ENCODE measurements around the gene PCGF3.

Gene PCGF3, protein sequence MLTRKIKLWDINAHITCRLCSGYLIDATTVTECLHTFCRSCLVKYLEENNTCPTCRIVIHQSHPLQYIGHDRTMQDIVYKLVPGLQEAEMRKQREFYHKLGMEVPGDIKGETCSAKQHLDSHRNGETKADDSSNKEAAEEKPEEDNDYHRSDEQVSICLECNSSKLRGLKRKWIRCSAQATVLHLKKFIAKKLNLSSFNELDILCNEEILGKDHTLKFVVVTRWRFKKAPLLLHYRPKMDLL

DNA sequence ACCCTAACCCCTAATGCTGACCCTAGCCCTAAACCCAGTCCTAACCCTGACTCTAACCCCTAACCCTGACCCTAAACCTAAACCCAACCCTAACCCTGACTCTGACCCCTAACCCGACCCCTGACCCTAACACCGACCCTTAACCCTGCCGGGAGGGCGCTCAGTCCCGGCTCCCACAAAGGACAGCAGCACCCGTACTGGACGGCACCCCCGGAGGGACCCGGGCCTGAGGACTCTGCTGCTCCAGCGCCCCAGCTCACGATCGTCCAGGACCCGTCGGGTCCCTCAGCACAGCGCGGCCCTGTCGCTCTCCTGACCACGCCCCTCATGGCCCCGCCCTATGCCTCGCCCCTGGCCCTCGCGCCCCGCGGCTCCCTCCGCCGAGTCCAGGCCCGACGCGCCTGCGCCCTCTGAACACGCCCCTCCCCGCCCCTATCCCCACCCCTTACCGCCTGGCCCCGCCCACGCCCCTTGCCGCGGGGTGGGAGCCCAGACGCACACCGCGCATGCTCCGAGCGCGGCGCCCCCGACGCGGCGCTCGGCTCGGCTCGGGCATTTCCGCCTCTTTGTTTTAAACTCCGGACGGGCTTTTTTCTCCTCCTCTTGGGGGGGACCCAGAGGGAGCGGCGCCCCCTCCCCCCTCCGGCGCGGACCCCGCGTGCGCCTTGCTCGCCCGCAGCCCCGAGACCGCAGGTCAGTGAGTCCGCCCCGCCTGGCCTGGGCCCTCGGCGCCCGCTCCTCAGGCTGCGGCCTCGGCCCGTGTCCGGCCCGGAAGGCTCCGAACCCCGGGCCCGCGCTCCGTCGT is at the start of gene PCGF3:
Gene PCGF3 (plus strand): TSS at position 555 of the 805 bp plus-strand sequence. CDS start 27,849 bp downstream, outside the sequence.
- TF ChIP-seq EZH2phosphoT487 (conservative IDR thresholded peaks at IDR 0.05; ENCODE audit: low read length), result no peak
- TF ChIP-seq, protein P1, sequence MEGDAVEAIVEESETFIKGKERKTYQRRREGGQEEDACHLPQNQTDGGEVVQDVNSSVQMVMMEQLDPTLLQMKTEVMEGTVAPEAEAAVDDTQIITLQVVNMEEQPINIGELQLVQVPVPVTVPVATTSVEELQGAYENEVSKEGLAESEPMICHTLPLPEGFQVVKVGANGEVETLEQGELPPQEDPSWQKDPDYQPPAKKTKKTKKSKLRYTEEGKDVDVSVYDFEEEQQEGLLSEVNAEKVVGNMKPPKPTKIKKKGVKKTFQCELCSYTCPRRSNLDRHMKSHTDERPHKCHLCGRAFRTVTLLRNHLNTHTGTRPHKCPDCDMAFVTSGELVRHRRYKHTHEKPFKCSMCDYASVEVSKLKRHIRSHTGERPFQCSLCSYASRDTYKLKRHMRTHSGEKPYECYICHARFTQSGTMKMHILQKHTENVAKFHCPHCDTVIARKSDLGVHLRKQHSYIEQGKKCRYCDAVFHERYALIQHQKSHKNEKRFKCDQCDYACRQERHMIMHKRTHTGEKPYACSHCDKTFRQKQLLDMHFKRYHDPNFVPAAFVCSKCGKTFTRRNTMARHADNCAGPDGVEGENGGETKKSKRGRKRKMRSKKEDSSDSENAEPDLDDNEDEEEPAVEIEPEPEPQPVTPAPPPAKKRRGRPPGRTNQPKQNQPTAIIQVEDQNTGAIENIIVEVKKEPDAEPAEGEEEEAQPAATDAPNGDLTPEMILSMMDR (IDR thresholded peaks at IDR 0.05; ENCODE audit: insufficient read depth, low read length, poor library complexity, severe bottlenecking), result no peak
- Histone ChIP-seq H3K27ac (ENCODE audit: low read depth, low read length) (peak within 1 kb of the TSS; percentile 71), H2AFZ (ENCODE audit: low read depth, low read length, severe bottlenecking) (peak within 1 kb of the TSS; percentile 75)

GRCh38 chr4:656436-657337 is 48.9 kb upstream of the PCGF3 start:
- TF ChIP-seq, protein P1 (IDR thresholded peaks at IDR 0.05; ENCODE audit: insufficient read depth, low read length, poor library complexity, severe bottlenecking), result no peak
- TF ChIP-seq EZH2phosphoT487 (conservative IDR thresholded peaks at IDR 0.05; ENCODE audit: low read length), result no peak
- no peaks in the 10 kb centered on the region for H3F3A ChIP-seq (ENCODE audit: insufficient read depth)
- no peaks in the 10 kb centered on the region for H3K27me3 ChIP-seq (ENCODE audit: low read length)
- no peak overlapping the region for H3K4me3 ChIP-seq (ENCODE audit: insufficient read depth, low read length, poor library complexity, severe bottlenecking)
- H3K27ac ChIP-seq (ENCODE audit: low read depth, low read length), result no peak overlapping the region
- H3K36me3 ChIP-seq (ENCODE audit: low read length), result no peaks in the 10 kb centered on the region
- no peak overlapping the region for H2AFZ ChIP-seq (ENCODE audit: low read depth, low read length, severe bottlenecking)
- H3K79me2 ChIP-seq (ENCODE audit: insufficient read depth, low read length), result no peaks in the 10 kb centered on the region
- H3K4me2 ChIP-seq (ENCODE audit: low read depth, low read length, poor library complexity, severe bottlenecking), result no peak overlapping the region
- no peak overlapping the region for H3K9ac ChIP-seq (ENCODE audit: low read length)
- H4K20me1 ChIP-seq (ENCODE audit: low read depth, low read length), result no peaks in the 10 kb centered on the region
- H3K9me3 ChIP-seq (ENCODE audit: insufficient read depth, low read length), result no peaks in the 10 kb centered on the region
- H3K9me2 ChIP-seq (replicated peaks; ENCODE audit: insufficient read depth, low read length), result no peaks in the 10 kb centered on the region

More for the DNA sequence above, at the start of gene PCGF3:
- no peaks in the 10 kb centered on the region for H3K36me3 ChIP-seq (ENCODE audit: low read length)
- H4K20me1 ChIP-seq (ENCODE audit: low read depth, low read length), result no peaks in the 10 kb centered on the region; the same call in 1 of the 2 replicates
- H3K4me3 ChIP-seq (ENCODE audit: insufficient read depth, low read length, poor library complexity, severe bottlenecking), result peak within 1 kb of the TSS; percentile 79
- H3K9ac ChIP-seq (ENCODE audit: low read length), result peak within 1 kb of the TSS; percentile 97
- H3K4me2 ChIP-seq (ENCODE audit: low read depth, low read length, poor library complexity, severe bottlenecking), result peak within 1 kb of the TSS; percentile 71
- no peaks in the 10 kb centered on the region for H3K9me3 ChIP-seq (ENCODE audit: insufficient read depth, low read length)
- H3K79me2 ChIP-seq (ENCODE audit: insufficient read depth, low read length), result peaks cover 46% of the 10 kb centered on the region
- no peaks in the 10 kb centered on the region for H3K9me2 ChIP-seq (replicated peaks; ENCODE audit: insufficient read depth, low read length)
- no peaks in the 10 kb centered on the region for H3K27me3 ChIP-seq (ENCODE audit: low read length)
- H3F3A ChIP-seq (ENCODE audit: insufficient read depth), result peaks cover 12% of the 10 kb centered on the region; the same call in 1 of the 2 replicates

GRCh38 chr4:657338-657833 is 48.2 kb upstream of the PCGF3 start:
- TF ChIP-seq, protein P1 (IDR thresholded peaks at IDR 0.05; ENCODE audit: insufficient read depth, low read length, poor library complexity, severe bottlenecking), result no peak
- no peak for TF ChIP-seq EZH2phosphoT487 (conservative IDR thresholded peaks at IDR 0.05; ENCODE audit: low read length)
- Histone ChIP-seq H3K9me2 (replicated peaks; ENCODE audit: insufficient read depth, low read length) (no peaks in the 10 kb centered on the region), H3K9ac (ENCODE audit: low read length) (no peak overlapping the region), H2AFZ (ENCODE audit: low read depth, low read length, severe bottlenecking) (no peak overlapping the region), H3K9me3 (ENCODE audit: insufficient read depth, low read length) (no peaks in the 10 kb centered on the region), H3K36me3 (ENCODE audit: low read length) (no peaks in the 10 kb centered on the region), H4K20me1 (ENCODE audit: low read depth, low read length) (no peaks in the 10 kb centered on the region), H3K79me2 (ENCODE audit: insufficient read depth, low read length) (no peaks in the 10 kb centered on the region), H3K27me3 (ENCODE audit: low read length) (no peaks in the 10 kb centered on the region), H3K4me2 (ENCODE audit: low read depth, low read length, poor library complexity, severe bottlenecking) (no peak overlapping the region), H3F3A (ENCODE audit: insufficient read depth) (no peaks in the 10 kb centered on the region), H3K4me3 (ENCODE audit: insufficient read depth, low read length, poor library complexity, severe bottlenecking) (no peak overlapping the region), H3K27ac (ENCODE audit: low read depth, low read length) (no peak overlapping the region)
